ENCODE measurements around the gene ENO4.

- TF ChIP-seq CTCF (IDR thresholded peaks at IDR 0.05; ENCODE audit: low read depth, low read length) (no peak), EZH2phosphoT487 (IDR thresholded peaks at IDR 0.05; ENCODE audit: low read depth) (no peak)
These were observed 16.8 kb downstream of the ENO4 start for GRCh38 chr10:116866066-116866465.

All from OCI-LY3 (cell line).